Keratinocyte (primary cell): ENCODE results near the gene RNF130.

Experiments used
- EZH2 ChIP-seq: IDR thresholded peaks from one replicate; pipeline ENCODE4 v1.6.1; 2012; ENCODE audit warnings: inconsistent platforms, mild to moderate bottlenecking, low read length, moderate library complexity
- TF ChIP-seq, protein P1 (sequence below), 3 experiments: IDR thresholded peaks in 1 of 3; conservative IDR thresholded peaks in 1 of 3; optimal IDR thresholded peaks in 1 of 3; 2 replicates in 2 of 3; 3 replicates in 1 of 3; pipeline versions ENCODE3 to v1.5.1; 2011; ENCODE audit warnings: low read length in 3 of 3, mild to moderate bottlenecking in 3 of 3, moderate library complexity in 2 of 3, control low read depth in 1 of 3, inconsistent platforms in 1 of 3; ENCODE audit not compliant: insufficient read depth in 2 of 3; ENCODE audit errors: extremely low read depth in 1 of 3

DNA sequence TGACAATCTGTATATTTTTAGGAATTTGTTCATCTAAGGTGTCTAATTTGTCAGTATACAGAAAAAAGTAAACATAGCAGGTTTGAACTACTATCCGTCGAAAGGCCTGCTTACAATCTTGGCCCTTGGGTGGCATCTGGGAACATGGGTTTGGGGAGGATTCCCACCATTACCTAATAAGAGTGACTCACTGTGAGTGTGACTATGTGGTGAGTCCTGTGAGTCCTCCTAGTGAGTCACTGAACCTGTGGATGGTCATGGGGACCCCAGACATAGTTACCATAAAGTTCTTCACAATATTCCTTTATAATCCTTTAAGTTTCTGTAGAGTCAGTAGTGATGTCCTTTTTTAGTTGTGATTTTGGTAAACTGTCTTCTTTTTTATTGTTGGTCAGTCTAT lies 37.0 kb downstream of the RNF130 start:
- TF ChIP-seq, protein P1, sequence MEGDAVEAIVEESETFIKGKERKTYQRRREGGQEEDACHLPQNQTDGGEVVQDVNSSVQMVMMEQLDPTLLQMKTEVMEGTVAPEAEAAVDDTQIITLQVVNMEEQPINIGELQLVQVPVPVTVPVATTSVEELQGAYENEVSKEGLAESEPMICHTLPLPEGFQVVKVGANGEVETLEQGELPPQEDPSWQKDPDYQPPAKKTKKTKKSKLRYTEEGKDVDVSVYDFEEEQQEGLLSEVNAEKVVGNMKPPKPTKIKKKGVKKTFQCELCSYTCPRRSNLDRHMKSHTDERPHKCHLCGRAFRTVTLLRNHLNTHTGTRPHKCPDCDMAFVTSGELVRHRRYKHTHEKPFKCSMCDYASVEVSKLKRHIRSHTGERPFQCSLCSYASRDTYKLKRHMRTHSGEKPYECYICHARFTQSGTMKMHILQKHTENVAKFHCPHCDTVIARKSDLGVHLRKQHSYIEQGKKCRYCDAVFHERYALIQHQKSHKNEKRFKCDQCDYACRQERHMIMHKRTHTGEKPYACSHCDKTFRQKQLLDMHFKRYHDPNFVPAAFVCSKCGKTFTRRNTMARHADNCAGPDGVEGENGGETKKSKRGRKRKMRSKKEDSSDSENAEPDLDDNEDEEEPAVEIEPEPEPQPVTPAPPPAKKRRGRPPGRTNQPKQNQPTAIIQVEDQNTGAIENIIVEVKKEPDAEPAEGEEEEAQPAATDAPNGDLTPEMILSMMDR (optimal IDR thresholded peaks at IDR 0.05 in 1 of 3, IDR thresholded peaks at IDR 0.05 in 1 of 3, conservative IDR thresholded peaks at IDR 0.05 in 1 of 3; ENCODE audit: extremely low read depth in 1 of 3, insufficient read depth in 2 of 3, low read length in 3 of 3): no peak
- no peak for TF ChIP-seq EZH2
